NCI-H2171 treated with DMSO at 0.1 percent for 48 hours (cell line): ENCODE data around the gene PMF1.
A peak's percentile ranks its signal among the peaks of the same experiment; 100 is the strongest.

Experiments used
- DNase-seq: peaks from one replicate; lab custom pipeline; 2025; lab: John Stamatoyannopoulos, UW

The PMF1 gene

GRCh38 chr1:156266051-156266450, 53.2 kb downstream of the PMF1 start:
- no peak for DNase-seq

- DNase-seq: no peak
Measured at GRCh38 chr1:156268336-156268735, 55.5 kb downstream of the PMF1 start.

- no peak for DNase-seq
Measured at GRCh38 chr1:156270314-156270713, 57.5 kb downstream of the PMF1 start.

GRCh38 chr1:156276532-156276931, 63.7 kb downstream of the PMF1 start:
- DNase-seq: no peak

GRCh38 chr1:156276966-156277381, 64.2 kb downstream of the PMF1 start:
- DNase-seq: no peak

GRCh38 chr1:156279837-156280236, 67.0 kb downstream of the PMF1 start:
- DNase-seq: no peak

GRCh38 chr1:156281281-156281680, 68.5 kb downstream of the PMF1 start:
- no peak for DNase-seq

- peak; percentile 61 for DNase-seq
Measured at GRCh38 chr1:156281693-156282478, 69.1 kb downstream of the PMF1 start.

- DNase-seq: peak; percentile 96
Measured at GRCh38 chr1:156282479-156283222, 69.8 kb downstream of the PMF1 start, which contains the start of gene SMG5. Gene SMG5 (minus strand): TSS chr1:156282825. CDS start chr1:156282680, 145 bp downstream.

- no peak for DNase-seq
Measured at GRCh38 chr1:156283521-156283920, 70.7 kb downstream of the PMF1 start.

GRCh38 chr1:156284112-156284511, 71.3 kb downstream of the PMF1 start, which contains the start of gene TMEM79:
Gene TMEM79 (plus strand): TSS chr1:156284325. CDS start chr1:156285227, 902 bp downstream.
- no peak for DNase-seq

- DNase-seq: no peak
Measured at GRCh38 chr1:156284757-156285156, 72.0 kb downstream of the PMF1 start.

- DNase-seq: no peak
Measured at GRCh38 chr1:156285437-156285836, 72.6 kb downstream of the PMF1 start.

- DNase-seq: no peak
Measured at GRCh38 chr1:156286061-156286460, 73.3 kb downstream of the PMF1 start.
